ENCODE data around the gene TTC36. TPM values are rescaled to one million over a fixed set of nuclear protein-coding genes. Genes with fewer than 3 reads are reported as not detected.

Gene TTC36
- total RNA-seq, 2 experiments from 2014 or later = 0.36 to 0.43 TPM

DNA sequence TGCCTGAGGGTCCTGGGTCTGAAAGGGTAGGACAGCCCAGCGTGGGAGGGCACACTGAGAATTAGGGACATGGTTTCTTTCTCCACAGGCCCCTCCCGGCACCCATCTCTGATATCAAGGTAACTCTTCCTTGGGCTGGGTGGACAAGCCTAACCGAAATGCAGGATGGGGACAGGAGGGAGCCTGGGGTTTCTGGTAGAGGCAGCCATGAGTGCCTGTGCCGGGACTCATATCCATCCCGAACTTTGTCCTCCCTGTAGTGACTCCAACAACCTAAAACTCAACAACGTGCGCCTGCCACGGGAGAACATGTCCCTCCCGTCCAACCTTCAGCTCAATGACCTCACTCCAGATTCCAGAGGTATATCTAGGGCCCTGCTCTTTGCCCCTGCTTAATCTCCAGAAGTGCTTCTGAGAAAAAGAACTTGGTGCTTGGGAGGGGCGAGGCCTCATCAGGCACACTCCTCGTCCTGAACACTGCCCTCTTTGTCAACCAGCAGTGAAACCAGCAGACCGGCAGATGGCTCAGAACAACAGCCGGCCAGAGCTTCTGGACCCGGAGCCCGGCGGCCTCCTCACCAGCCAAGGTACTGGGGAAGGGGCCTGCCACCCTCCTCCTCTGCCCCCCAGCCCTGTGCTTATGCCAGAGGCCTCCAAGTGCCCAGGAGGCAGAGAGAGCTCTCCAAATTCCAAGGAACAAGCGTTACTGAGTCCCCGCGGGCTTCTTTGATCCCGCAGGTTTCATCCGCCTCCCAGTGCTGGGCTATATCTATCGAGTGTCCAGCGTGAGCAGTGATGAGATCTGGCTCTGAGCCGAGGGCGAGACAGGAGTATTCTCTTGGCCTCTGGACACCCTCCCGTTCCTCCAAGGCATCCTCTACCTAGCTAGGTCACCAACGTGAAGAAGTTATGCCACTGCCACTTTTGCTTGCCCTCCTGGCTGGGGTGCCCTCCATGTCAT lies 6.8 kb downstream of the TTC36 start:
- no peaks in the 10 kb centered on the region for H3K9me3 Mint-ChIP-seq
- intact Hi-C loops (cut with micrococcal nuclease) = no loop called here
- POLR2A ChIA-PET = no interaction called here
- DNase-seq (no peak), ATAC-seq (no peak)
- no peak overlapping the region for H3K4me3 Mint-ChIP-seq
- peaks cover 2% of the 10 kb centered on the region for H3K36me3 Mint-ChIP-seq (ENCODE audit: low read depth)
- H3K4me1 Mint-ChIP-seq (ENCODE audit: low read depth) = peaks cover 28% of the 10 kb centered on the region
- H3K27me3 Mint-ChIP-seq = no peaks in the 10 kb centered on the region
- no peak overlapping the region for H3K27ac Mint-ChIP-seq
- CTCF ChIA-PET = no interaction called here
- TF ChIP-seq, protein P1, sequence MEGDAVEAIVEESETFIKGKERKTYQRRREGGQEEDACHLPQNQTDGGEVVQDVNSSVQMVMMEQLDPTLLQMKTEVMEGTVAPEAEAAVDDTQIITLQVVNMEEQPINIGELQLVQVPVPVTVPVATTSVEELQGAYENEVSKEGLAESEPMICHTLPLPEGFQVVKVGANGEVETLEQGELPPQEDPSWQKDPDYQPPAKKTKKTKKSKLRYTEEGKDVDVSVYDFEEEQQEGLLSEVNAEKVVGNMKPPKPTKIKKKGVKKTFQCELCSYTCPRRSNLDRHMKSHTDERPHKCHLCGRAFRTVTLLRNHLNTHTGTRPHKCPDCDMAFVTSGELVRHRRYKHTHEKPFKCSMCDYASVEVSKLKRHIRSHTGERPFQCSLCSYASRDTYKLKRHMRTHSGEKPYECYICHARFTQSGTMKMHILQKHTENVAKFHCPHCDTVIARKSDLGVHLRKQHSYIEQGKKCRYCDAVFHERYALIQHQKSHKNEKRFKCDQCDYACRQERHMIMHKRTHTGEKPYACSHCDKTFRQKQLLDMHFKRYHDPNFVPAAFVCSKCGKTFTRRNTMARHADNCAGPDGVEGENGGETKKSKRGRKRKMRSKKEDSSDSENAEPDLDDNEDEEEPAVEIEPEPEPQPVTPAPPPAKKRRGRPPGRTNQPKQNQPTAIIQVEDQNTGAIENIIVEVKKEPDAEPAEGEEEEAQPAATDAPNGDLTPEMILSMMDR (IDR thresholded peaks at IDR 0.05) = no peak

DNA sequence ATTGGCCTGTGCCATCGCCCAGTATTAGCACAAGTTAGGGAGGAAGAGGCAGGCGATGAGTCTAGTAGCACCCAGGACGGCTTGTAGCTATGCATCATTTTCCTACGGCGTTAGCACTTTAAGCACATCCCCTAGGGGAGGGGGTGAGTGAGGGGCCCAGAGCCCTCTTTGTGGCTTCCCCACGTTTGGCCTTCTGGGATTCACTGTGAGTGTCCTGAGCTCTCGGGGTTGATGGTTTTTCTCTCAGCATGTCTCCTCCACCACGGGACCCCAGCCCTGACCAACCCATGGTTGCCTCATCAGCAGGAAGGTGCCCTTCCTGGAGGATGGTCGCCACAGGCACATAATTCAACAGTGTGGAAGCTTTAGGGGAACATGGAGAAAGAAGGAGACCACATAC lies 8.0 kb downstream of the TTC36 start:
- intact Hi-C loops (cut with micrococcal nuclease) = no loop called here
- Mint-ChIP-seq H3K4me3 (no peak overlapping the region), H3K36me3 (ENCODE audit: low read depth) (peaks cover 2% of the 10 kb centered on the region), H3K27me3 (no peaks in the 10 kb centered on the region), H3K27ac (no peak overlapping the region), H3K9me3 (no peaks in the 10 kb centered on the region), H3K4me1 (ENCODE audit: low read depth) (peaks cover 16% of the 10 kb centered on the region)
- ATAC-seq = no peak
- ChIA-PET CTCF (no interaction called here), POLR2A (no interaction called here)
- TF ChIP-seq, protein P1 (IDR thresholded peaks at IDR 0.05) = no peak
- DNase-seq = no peak

GRCh38 chr11:118536726-118537125 lies 9.5 kb downstream of the TTC36 start:
- ChIA-PET CTCF (no interaction called here), POLR2A (interaction anchor here (0.7 kb wide), 1 partner anchor 531 kb away, joined by 3 read pairs; the partner anchor contains the start of gene VPS11)
- Mint-ChIP-seq H3K36me3 (ENCODE audit: low read depth) (no peaks in the 10 kb centered on the region), H3K27ac (no peak overlapping the region), H3K4me1 (ENCODE audit: low read depth) (peaks cover 10% of the 10 kb centered on the region), H3K4me3 (no peak overlapping the region), H3K27me3 (no peaks in the 10 kb centered on the region), H3K9me3 (no peaks in the 10 kb centered on the region)
- TF ChIP-seq, protein P1 (IDR thresholded peaks at IDR 0.05) = no peak
- DNase-seq = no peak
- peak; percentile 30 for ATAC-seq
- intact Hi-C loops (cut with micrococcal nuclease) = no loop called here

GRCh38 chr11:118537409-118537980 lies 10.2 kb downstream of the TTC36 start:
- ATAC-seq = no peak
- Mint-ChIP-seq H3K4me1 (ENCODE audit: low read depth) (peaks cover 3% of the 10 kb centered on the region), H3K27me3 (no peaks in the 10 kb centered on the region), H3K9me3 (no peaks in the 10 kb centered on the region), H3K36me3 (ENCODE audit: low read depth) (no peaks in the 10 kb centered on the region), H3K4me3 (no peak overlapping the region), H3K27ac (peak overlapping the region; percentile 30)
- ChIA-PET CTCF (interaction anchor here (1.2 kb wide), 1 partner anchor 10 kb away, joined by 3 read pairs; the partner anchor contains the start of gene TTC36), POLR2A (no interaction called here)
- DNase-seq = no peak
- intact Hi-C loops (cut with micrococcal nuclease) = no loop called here
- TF ChIP-seq, protein P1 (IDR thresholded peaks at IDR 0.05) = no peak

Data from activated CD8-positive, alpha-beta T cell treated with anti-CD3 and anti-CD28 coated beads for 36 hours (primary cell).